Subcutaneous adipose tissue (tissue), 4 donors: ENCODE data around the gene CRADD. TPM values are rescaled to one million over a fixed set of nuclear protein-coding genes. Genes with fewer than 3 reads are reported as not detected.

Source experiments
- CTCF ChIP-seq: fragments of 450-650 bp; IDR thresholded peaks from one replicate; pipeline ENCODE4 v1.5.1; 2016; ENCODE audit warnings: low read depth, mild to moderate bottlenecking, control low read depth, antibody characterized with exemption, moderate library complexity
- total RNA-seq, 4 donors: library from RNA; depleted of rRNA; stranded (reverse); fragments of >200 nt; gene quantifications; one replicate each; pipeline ENCODE4 v1.1.0, GENCODE V29; 2016

Gene CRADD
- total RNA-seq, 4 donors from 2014 or later = 22.5 to 43.7 (median 39.3) TPM

- no peak for TF ChIP-seq CTCF
Observed at GRCh38 chr12:93862424-93862823, 185.2 kb downstream of the CRADD start.

- no peak for TF ChIP-seq CTCF
Observed at GRCh38 chr12:93865751-93866150, 188.6 kb downstream of the CRADD start.

- no peak for TF ChIP-seq CTCF
Observed at GRCh38 chr12:93868771-93869170, 191.6 kb downstream of the CRADD start.

- no peak for TF ChIP-seq CTCF
Observed at GRCh38 chr12:93870020-93870795, 193.0 kb downstream of the CRADD start.

- no peak for TF ChIP-seq CTCF
Observed at GRCh38 chr12:93873561-93873960, 196.4 kb downstream of the CRADD start.

GRCh38 chr12:93875157-93875556, 198.0 kb downstream of the CRADD start:
- TF ChIP-seq CTCF = no peak

GRCh38 chr12:93876360-93876759, 199.2 kb downstream of the CRADD start:
- TF ChIP-seq CTCF = no peak
